ENCODE measurements around the gene KRT28. TPM values are rescaled to one million over a fixed set of nuclear protein-coding genes. Genes with fewer than 3 reads are reported as not detected.

KRT28 gene, protein sequence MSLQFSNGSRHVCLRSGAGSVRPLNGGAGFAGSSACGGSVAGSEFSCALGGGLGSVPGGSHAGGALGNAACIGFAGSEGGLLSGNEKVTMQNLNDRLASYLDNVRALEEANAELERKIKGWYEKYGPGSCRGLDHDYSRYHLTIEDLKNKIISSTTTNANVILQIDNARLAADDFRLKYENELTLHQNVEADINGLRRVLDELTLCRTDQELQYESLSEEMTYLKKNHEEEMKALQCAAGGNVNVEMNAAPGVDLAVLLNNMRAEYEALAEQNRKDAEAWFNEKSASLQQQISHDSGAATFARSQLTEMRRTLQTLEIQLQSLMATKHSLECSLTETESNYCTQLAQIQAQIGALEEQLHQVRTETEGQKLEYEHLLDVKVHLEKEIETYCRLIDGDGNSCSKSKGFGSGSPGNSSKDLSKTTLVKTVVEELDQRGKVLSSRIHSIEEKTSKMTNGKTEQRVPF
- not detected in 2 replicates for total RNA-seq

DNA sequence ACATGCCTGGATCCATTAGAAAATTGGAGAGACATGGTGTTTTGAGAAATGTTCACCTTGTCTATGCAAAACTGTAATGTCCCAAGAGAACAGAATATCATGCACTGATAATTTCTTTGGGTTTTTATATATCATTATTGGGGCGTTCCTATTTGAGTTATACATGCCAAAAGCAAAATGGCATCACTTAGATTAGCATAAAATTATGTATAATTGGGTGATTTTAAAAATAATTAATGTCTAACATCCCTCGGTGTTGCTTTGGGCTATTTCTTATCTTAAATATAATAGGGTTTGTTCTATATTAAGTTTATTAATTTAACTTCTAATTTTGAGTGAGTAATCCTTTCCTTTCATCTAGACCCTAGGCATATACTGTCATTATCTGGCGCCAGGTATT is at the start of gene KRT28:
Gene KRT28 (minus strand): TSS at position 101 of the 400 bp plus-strand sequence. CDS start 66 bp downstream, at position 35.

DNA sequence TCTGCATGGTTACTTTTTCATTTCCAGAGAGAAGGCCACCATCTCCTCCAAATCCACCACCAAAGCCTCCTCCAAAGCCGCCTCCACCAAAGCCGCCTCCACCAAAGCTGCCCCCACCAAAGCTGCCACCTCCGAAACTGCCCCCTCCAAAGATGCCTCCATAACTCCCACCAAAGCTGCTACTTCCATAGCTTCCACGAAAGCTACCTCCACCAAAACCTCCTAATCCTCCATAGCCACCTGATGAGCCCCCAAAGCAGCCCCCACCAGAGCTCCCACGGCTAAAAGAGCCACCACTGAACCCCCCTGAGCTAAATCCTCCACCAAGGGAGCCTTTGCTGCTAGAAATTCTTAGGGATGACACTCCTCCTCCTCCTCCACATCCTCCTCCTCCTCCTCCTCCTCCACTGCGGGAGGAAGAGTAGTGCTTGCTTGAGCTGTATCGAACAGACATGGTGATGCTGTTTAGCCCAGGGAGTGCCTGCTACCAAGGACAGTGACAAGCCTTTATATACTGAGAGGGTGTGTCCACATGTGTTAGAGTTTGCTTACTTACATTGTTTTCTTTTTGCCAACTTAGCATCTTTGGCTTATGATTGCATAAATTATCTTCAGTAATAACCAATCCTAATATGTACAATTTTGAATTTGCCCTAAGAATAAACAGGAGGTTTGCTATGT is 22.5 kb upstream of the KRT28 start, which contains the start of gene KRT10:
Gene KRT10 (minus strand): TSS at position 483 of the 681 bp plus-strand sequence. CDS start 29 bp downstream, at position 454.

DNA sequence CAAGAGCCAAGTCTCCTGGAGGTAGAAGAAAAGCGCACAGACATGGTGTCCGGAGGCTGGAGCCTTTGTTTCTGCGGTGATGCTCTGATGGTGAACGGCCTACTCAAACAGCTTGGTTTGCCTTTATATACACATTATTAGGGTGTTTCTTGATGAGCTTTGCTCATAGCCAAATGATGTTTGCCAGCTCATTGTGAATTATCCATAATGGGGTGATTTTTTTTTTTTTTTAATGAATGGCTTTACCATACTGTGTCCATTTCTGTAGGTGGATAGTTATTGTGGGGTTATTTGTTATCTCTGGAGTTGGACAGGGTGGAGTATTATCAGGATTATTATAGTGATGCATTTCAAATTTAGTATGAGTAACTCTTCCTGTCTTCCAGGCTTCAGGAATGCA is 17.3 kb downstream of the KRT28 start, which contains the start of gene KRT27:
Gene KRT27 (minus strand): TSS at position 101 of the 400 bp plus-strand sequence. CDS start 57 bp downstream, at position 44.

DNA sequence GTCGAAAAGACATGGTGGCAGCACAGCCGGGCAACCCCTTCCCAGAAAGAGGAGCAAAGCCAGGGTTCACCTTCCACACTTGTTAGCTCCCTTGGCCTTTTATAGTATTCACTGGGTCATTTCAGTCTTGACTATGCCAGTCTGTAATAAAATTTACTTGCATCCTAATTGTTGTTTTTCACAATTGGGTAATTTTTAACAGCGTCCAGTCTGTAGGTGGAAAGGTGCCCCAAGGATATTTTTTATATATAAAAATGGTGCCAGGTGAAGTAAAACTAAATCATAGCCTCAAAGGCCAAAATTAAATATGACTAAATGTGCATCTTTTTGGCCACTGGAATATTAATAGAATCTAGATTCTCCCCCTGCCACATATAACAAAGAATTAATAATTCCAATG is 27.7 kb downstream of the KRT28 start, which contains the start of gene KRT26:
Gene KRT26 (minus strand): TSS at position 101 of the 400 bp plus-strand sequence. CDS start 88 bp downstream, at position 13.

DNA sequence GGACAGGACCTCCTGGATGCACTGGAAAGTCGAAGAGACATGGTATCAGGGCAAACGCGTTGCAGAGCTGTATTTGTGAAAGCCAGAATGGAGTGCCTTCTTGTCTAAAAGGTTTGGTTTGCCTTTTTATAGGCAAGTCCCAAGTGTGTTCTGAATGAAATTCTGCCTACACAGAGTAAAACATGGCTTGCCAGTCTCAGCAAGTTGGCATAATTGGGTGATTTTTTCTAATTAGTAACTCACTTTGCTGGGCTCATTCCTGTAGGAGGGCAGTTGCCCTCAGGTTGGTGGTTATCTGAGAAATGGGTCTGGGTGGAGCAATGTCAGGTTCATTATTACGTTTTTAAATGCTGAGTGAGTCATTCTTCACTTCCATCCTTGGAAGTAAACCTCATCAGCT is 44.5 kb downstream of the KRT28 start, which contains the start of gene KRT25:
Gene KRT25 (minus strand): TSS at position 101 of the 400 bp plus-strand sequence. CDS start 60 bp downstream, at position 41.

Other genes starting within 250 kb of the KRT28 start
- gene CCR7, start 234.5 kb downstream of the KRT28 start, total RNA-seq, result not detected in 2 replicates
- gene SMARCE1, start 152.1 kb downstream of the KRT28 start, total RNA-seq, result 69.9 and 86.4 TPM in 2 replicates
- 0.25 and 1.00 TPM in 2 replicates for gene KRT222, start 134.8 kb downstream of the KRT28 start, total RNA-seq
- not detected in 2 replicates for gene KRT24, start 96.2 kb downstream of the KRT28 start, total RNA-seq
- gene KRT25, start 44.6 kb downstream of the KRT28 start, total RNA-seq, result not detected in 2 replicates
- gene KRT26, start 27.8 kb downstream of the KRT28 start, total RNA-seq, result not detected in 2 replicates
- not detected in 2 replicates for gene KRT27, start 17.4 kb downstream of the KRT28 start, total RNA-seq
- gene KRT10, start 22.7 kb upstream of the KRT28 start, total RNA-seq, result 2.3 and 4.0 TPM in 2 replicates
- under 0.01 TPM in 1 of 2 replicates, not detected in the other for gene KRT12, start 67.3 kb upstream of the KRT28 start, total RNA-seq
- 0.22 TPM in 1 of 2 replicates, not detected in the other for gene KRT20, start 85.3 kb upstream of the KRT28 start, total RNA-seq
- gene KRT23, start 137.7 kb upstream of the KRT28 start, total RNA-seq, result 0.50 and 0.55 TPM in 2 replicates
- gene KRT39, start 167.0 kb upstream of the KRT28 start, total RNA-seq, result 0.11 TPM in 1 of 2 replicates, not detected in the other
- not detected in 2 replicates for gene KRT40, start 184.4 kb upstream of the KRT28 start, total RNA-seq
- not detected in 2 replicates for gene KRTAP3-3, start 194.2 kb upstream of the KRT28 start, total RNA-seq
- not detected in 2 replicates for gene KRTAP3-2, start 199.9 kb upstream of the KRT28 start, total RNA-seq
- not detected in 2 replicates for gene KRTAP3-1, start 209.2 kb upstream of the KRT28 start, total RNA-seq
- gene KRTAP1-5, start 227.2 kb upstream of the KRT28 start, total RNA-seq, result 32.6 and 54.1 TPM in 2 replicates
- gene KRTAP1-4, start 230.2 kb upstream of the KRT28 start, total RNA-seq, result not detected in 2 replicates
- not detected in 2 replicates for gene KRTAP1-3, start 234.9 kb upstream of the KRT28 start, total RNA-seq
- 0.55 and 0.87 TPM in 2 replicates for gene KRTAP1-1, start 241.5 kb upstream of the KRT28 start, total RNA-seq
- not detected in 2 replicates for gene KRTAP2-1, start 247.4 kb upstream of the KRT28 start, total RNA-seq